PC-9 (cell line): ENCODE measurements around the gene HPCAL1. TPM values are rescaled to one million over a fixed set of nuclear protein-coding genes. Genes with fewer than 3 reads are reported as not detected.

Experiments
- BruUV-seq: library from RNA; stranded (reverse); fragments of 400-500 nt; replicated peaks from 2 replicates; lab custom pipeline; 2021; lab: Mats Ljungman, UMichigan
- CTCF ChIA-PET: fragments of 300-600 bp; sonication (Branson Sonifier 250); formaldehyde crosslinking; loops from one replicate; lab custom pipeline; 2022; ENCODE audit warnings: antibody characterized with exemption; lab: Charles Lee
- POLR2A ChIA-PET: fragments of 300-600 bp; sonication (Branson Sonifier 250); formaldehyde crosslinking; loops from one replicate; lab custom pipeline; 2022; ENCODE audit warnings: antibody characterized with exemption; ENCODE audit not compliant: unreplicated experiment; lab: Charles Lee
- DNase-seq, 2 experiments: peaks; one replicate each; pipeline versions ENCODE4 v3.0.0 to v3.0.0-alpha.2; 2015 to 2022; ENCODE audit warnings: mixed read lengths in 1 of 2
- H2AFZ ChIP-seq: fragments of 200-600 bp; sonication (generic); 2 replicates; pipeline ENCODE4 v1.8.1; 2017; ENCODE audit warnings: antibody characterized with exemption
- H3F3A ChIP-seq: fragments of 200-600 bp; sonication (generic); 2 replicates; pipeline ENCODE4 v1.8.1; 2017; ENCODE audit warnings: antibody characterized with exemption, mild to moderate bottlenecking, low read depth; ENCODE audit not compliant: insufficient read depth
- H3K27ac ChIP-seq: fragments of 200-600 bp; sonication (generic); 2 replicates; pipeline ENCODE4 v1.6.1; 2016; ENCODE audit warnings: mixed run types
- H3K27me3 ChIP-seq: fragments of 200-600 bp; sonication (generic); 2 replicates; pipeline ENCODE4 v1.6.1; 2016; ENCODE audit warnings: low read depth, mixed run types; ENCODE audit not compliant: insufficient read depth
- H3K36me3 ChIP-seq: fragments of 200-600 bp; sonication (generic); 2 replicates; pipeline ENCODE4 v1.6.1; 2016; ENCODE audit warnings: low read depth, mixed run types
- H3K4me1 ChIP-seq: fragments of 200-600 bp; sonication (generic); replicated peaks from 2 replicates; pipeline ENCODE4 v1.6.1; 2016; ENCODE audit warnings: mixed run types; ENCODE audit not compliant: insufficient read depth
- H3K4me2 ChIP-seq: fragments of 200-600 bp; sonication (generic); 2 replicates; pipeline ENCODE4 v1.6.1; 2017; ENCODE audit warnings: mixed run types
- H3K4me3 ChIP-seq: fragments of 200-600 bp; sonication (generic); 2 replicates; pipeline ENCODE4 v1.6.1; 2016; ENCODE audit warnings: mixed run types
- H3K79me2 ChIP-seq: fragments of 200-600 bp; sonication (generic); 2 replicates; pipeline ENCODE4 v1.6.1; 2017; ENCODE audit warnings: low read depth, mixed run types
- H3K9me2 ChIP-seq: fragments of 200-600 bp; sonication (generic); 2 replicates; pipeline ENCODE4 v1.8.1; 2017; ENCODE audit warnings: mild to moderate bottlenecking; ENCODE audit not compliant: insufficient read depth
- H3K9me3 ChIP-seq: fragments of 200-600 bp; sonication (generic); 2 replicates; pipeline ENCODE4 v1.8.1; 2016; ENCODE audit warnings: low read depth; ENCODE audit not compliant: insufficient read depth
- H4K20me1 ChIP-seq: fragments of 200-600 bp; sonication (generic); 2 replicates; pipeline ENCODE4 v1.8.1; 2017; ENCODE audit not compliant: insufficient read depth
- CTCF ChIP-seq: fragments of 200-600 bp; sonication (generic); conservative IDR thresholded peaks from 2 replicates; pipeline ENCODE4 v1.6.1; 2017; ENCODE audit warnings: mixed run types, antibody characterized with exemption, mild to moderate bottlenecking, moderate library complexity
- EZH2 ChIP-seq: fragments of 200-600 bp; sonication (generic); IDR thresholded peaks from 2 replicates; pipeline ENCODE4 v1.8.0; 2017; ENCODE audit warnings: antibody characterized with exemption, low read depth
- intact Hi-C: fragments of 100-400 bp; cut with micrococcal nuclease; formaldehyde crosslinking; loops from one replicate; pipeline ENCODE4 v1.10.0; 2022; ENCODE audit not compliant: unreplicated experiment
- total RNA-seq: library from RNA; stranded (reverse); gene quantifications from 2 replicates; pipeline ENCODE4 v1.2.3, GENCODE V29; 2021

Gene HPCAL1
- total RNA-seq, 1 experiment from 2014 or later, result 105 TPM

DNA sequence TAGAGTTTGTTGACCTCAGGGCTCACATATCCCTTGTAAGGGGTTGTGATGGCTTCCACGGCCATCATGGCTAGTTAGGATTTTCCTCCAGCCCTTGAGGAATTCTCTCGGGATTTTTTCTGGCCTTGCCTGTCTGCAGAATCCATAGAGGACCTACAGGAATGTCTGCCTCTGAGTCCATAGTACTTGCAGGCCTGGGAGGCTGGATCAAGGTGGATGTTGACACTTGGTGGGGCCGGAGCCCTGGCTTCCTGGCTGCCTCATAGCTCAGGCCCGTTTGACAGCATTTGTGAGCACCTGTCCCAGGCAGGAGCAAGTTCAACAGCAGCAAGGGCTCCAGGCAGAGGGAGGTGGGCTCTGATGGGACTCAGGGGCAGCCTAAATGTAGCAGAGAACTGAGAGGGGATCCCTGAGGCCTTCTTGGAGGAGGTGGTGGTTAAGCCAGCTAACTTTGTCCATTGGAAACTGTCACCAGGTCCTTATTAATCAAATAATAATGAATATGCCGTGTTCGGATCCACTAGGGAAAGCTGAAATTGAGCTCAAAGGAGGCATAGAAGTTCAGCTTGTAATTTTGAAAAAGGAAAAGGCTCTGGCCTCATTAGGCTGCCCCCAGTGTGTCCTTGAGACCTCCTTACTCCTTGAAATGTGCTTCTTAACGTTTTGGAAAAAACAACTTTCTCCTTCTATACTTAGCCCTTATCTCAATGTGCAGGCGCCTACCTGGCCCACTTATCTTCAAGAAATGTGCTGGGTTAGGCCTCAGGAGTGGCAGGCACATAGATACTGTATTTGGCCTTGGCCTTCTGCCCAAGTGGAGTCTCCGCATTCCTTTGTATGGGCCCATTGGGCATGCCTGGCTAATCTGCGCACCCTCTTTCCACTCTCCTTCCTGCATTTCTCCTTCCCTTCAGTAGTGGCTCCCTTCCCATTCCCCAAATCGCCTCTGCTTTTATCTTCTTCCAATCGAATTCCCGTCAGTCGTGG is 66.9 kb downstream of the HPCAL1 start:
- no peaks in the 10 kb centered on the region for H3K9me3 ChIP-seq
- H3K4me2 ChIP-seq, result no peak overlapping the region
- H3K27me3 ChIP-seq, result no peaks in the 10 kb centered on the region
- DNase-seq, result no peak
- no peak overlapping the region for H2AFZ ChIP-seq
- peaks cover 38% of the 10 kb centered on the region; the same call in 1 of the 2 replicates for H3F3A ChIP-seq
- H3K4me1 ChIP-seq, result no peaks in the 10 kb centered on the region
- H3K79me2 ChIP-seq, result peaks cover 98% of the 10 kb centered on the region
- POLR2A ChIA-PET, result no interaction called here
- CTCF ChIA-PET, result no interaction called here
- no peaks in the 10 kb centered on the region for H3K9me2 ChIP-seq
- H4K20me1 ChIP-seq, result peaks cover 88% of the 10 kb centered on the region
- no peaks in the 10 kb centered on the region for H3K36me3 ChIP-seq
- H3K4me3 ChIP-seq, result no peak overlapping the region
- intact Hi-C loops, result no loop called here
- no TSS peak for BruUV-seq
- no peak overlapping the region for H3K27ac ChIP-seq
- TF ChIP-seq EZH2 (no peak), CTCF (no peak)

- Histone ChIP-seq H2AFZ (no peak overlapping the region), H3K4me3 (no peak overlapping the region), H3K27me3 (no peaks in the 10 kb centered on the region), H3K4me1 (no peaks in the 10 kb centered on the region), H3K79me2 (peaks cover 98% of the 10 kb centered on the region), H3K9me2 (no peaks in the 10 kb centered on the region), H3K36me3 (no peaks in the 10 kb centered on the region), H3K27ac (no peak overlapping the region), H3F3A (peaks cover 45% of the 10 kb centered on the region; the same call in 1 of the 2 replicates), H3K9me3 (no peaks in the 10 kb centered on the region), H3K4me2 (no peak overlapping the region), H4K20me1 (peaks cover 93% of the 10 kb centered on the region)
- intact Hi-C loops, result no loop called here
- POLR2A ChIA-PET, result no interaction called here
- CTCF ChIA-PET, result no interaction called here
- DNase-seq, result no peak
- BruUV-seq, result no TSS peak
- TF ChIP-seq EZH2 (no peak), CTCF (no peak)
Measured at GRCh38 chr2:10370390-10370789, 67.7 kb downstream of the HPCAL1 start.

DNA sequence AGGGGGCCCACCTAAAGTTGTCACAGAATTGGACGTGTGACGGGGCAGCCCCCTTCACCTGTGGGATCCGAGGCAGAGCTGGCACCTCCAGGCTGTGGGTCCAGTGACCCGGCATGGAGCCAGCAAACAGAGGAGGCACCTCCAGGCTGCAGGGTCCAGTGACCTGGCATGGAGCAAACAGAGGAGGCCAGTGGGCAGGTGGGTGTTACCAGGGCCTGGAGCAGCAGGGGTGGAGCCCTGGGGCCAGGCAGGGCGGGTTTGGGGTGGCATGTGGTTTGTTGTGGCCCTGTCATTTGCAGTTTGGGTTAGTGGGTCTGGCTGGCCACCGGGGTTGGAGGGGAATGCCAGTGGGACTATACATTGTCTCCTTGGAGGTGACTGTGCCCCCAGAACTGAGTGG is 68.2 kb downstream of the HPCAL1 start:
- no peak for TF ChIP-seq EZH2
- TF ChIP-seq CTCF, result no peak
- no peak for DNase-seq
- CTCF ChIA-PET, result no interaction called here
- Histone ChIP-seq H3K27me3 (no peaks in the 10 kb centered on the region), H3F3A (peaks cover 41% of the 10 kb centered on the region; the same call in 1 of the 2 replicates), H3K4me2 (no peak overlapping the region), H3K79me2 (peaks cover 98% of the 10 kb centered on the region), H3K9me2 (no peaks in the 10 kb centered on the region), H3K9me3 (no peaks in the 10 kb centered on the region), H2AFZ (no peak overlapping the region), H3K4me1 (no peaks in the 10 kb centered on the region), H3K27ac (no peak overlapping the region), H3K4me3 (no peak overlapping the region), H4K20me1 (peaks cover 88% of the 10 kb centered on the region), H3K36me3 (no peaks in the 10 kb centered on the region)
- no TSS peak for BruUV-seq
- intact Hi-C loops, result no loop called here
- POLR2A ChIA-PET, result no interaction called here
